Lower leg skin (tissue), 3 donors: ENCODE measurements around the gene ASB16.

Source experiments
- POLR2A ChIP-seq, 2 donors: fragments of 450-650 bp; IDR thresholded peaks; one replicate each; pipeline ENCODE4 v1.6.1; 2016 to 2017; ENCODE audit warnings: antibody characterized with exemption in 2 of 2, mild to moderate bottlenecking in 1 of 2, moderate library complexity in 1 of 2
- TF ChIP-seq, protein P1 (sequence below), 3 donors: fragments of 450-650 bp; IDR thresholded peaks; one replicate each; pipeline ENCODE4 v1.5.1; 2016; ENCODE audit warnings: antibody characterized with exemption in 3 of 3, mild to moderate bottlenecking in 3 of 3, moderate library complexity in 2 of 3

DNA sequence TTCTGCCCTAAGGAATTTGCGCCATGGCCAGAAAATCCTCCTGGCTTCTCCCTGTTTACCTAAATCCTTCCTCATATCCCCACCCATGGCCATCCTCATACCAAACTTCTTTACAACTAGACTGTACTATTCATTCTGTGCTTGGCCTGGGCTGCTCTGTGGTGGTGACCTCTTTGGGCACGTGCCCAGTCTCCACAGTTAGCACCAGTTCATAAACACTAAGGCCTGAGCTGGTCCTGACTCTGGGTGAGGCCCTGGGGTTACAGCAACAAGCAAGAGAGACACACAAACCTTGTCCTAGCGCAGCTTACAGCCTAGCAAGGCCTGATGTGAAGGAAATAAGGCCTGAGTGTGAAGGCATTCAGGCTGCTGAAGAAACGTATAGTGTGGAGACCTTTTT, 32.3 kb downstream of the ASB16 start:
- TF ChIP-seq, protein P1, sequence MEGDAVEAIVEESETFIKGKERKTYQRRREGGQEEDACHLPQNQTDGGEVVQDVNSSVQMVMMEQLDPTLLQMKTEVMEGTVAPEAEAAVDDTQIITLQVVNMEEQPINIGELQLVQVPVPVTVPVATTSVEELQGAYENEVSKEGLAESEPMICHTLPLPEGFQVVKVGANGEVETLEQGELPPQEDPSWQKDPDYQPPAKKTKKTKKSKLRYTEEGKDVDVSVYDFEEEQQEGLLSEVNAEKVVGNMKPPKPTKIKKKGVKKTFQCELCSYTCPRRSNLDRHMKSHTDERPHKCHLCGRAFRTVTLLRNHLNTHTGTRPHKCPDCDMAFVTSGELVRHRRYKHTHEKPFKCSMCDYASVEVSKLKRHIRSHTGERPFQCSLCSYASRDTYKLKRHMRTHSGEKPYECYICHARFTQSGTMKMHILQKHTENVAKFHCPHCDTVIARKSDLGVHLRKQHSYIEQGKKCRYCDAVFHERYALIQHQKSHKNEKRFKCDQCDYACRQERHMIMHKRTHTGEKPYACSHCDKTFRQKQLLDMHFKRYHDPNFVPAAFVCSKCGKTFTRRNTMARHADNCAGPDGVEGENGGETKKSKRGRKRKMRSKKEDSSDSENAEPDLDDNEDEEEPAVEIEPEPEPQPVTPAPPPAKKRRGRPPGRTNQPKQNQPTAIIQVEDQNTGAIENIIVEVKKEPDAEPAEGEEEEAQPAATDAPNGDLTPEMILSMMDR (IDR thresholded peaks at IDR 0.05) = no peak
- TF ChIP-seq POLR2A (IDR thresholded peaks at IDR 0.05) = no peak
